GM12878 (cell line): Measurements from ENCODE around the gene BRWD1. TPM values are rescaled to one million over a fixed set of nuclear protein-coding genes. Genes with fewer than 3 reads are reported as not detected.

Experiments
- ATAC-seq: fragments of 200-7000 bp; cut with Tn5 transposase; 3 replicates; pipeline ENCODE4 v1.9.1; 2020; ENCODE audit warnings: mild to moderate bottlenecking, moderate library complexity
- BruUV-seq: library from RNA; stranded (reverse); fragments of 400-500 nt; replicated peaks from 2 replicates; lab custom pipeline; 2021; lab: Mats Ljungman, UMichigan
- CTCF ChIA-PET: fragments of 300-600 bp; sonication (Branson Sonifier 250); formaldehyde crosslinking; extraction: SDS; loops from one replicate; lab custom pipeline; 2021; ENCODE audit warnings: inconsistent platforms; lab: Yijun Ruan, JAX
- POLR2A ChIA-PET: fragments of 350-600 bp; formaldehyde crosslinking; extraction: SDS; loops from one replicate; lab custom pipeline; 2021; ENCODE audit warnings: inconsistent platforms; lab: Charles Lee
- RAD21 ChIA-PET: fragments of 300-600 bp; sonication (Branson Sonifier 250); formaldehyde crosslinking; loops from one replicate; lab custom pipeline; 2023; ENCODE audit warnings: antibody characterized with exemption; ENCODE audit not compliant: unreplicated experiment; lab: Charles Lee
- SMC1A ChIA-PET: fragments of 300-600 bp; sonication (Branson Sonifier 250); formaldehyde crosslinking; loops from one replicate; lab custom pipeline; 2023; ENCODE audit not compliant: unreplicated experiment, uncharacterized antibody; lab: Charles Lee
- DNase-seq: peaks from one replicate; pipeline ENCODE4 v3.0.0-alpha.2; 2011; ENCODE audit warnings: low read depth, low spot score
- FAIRE-seq: peaks from 3 replicates; lab custom pipeline; 2011; peaks lifted over from hg19 to GRCh38; lab: Jason Lieb, UNC
- H2AFZ ChIP-seq: 2 replicates; pipeline ENCODE4 v1.6.0; 2011; ENCODE audit warnings: low read depth, low read length, control low read depth; ENCODE audit not compliant: control insufficient read depth
- H3K27ac ChIP-seq: 2 replicates; pipeline ENCODE4 v1.5.1; 2011; ENCODE audit warnings: control low read depth; ENCODE audit not compliant: control insufficient read depth, insufficient read depth
- H3K27me3 ChIP-seq, 2 experiments: replicated peaks in 1 of 2; 2 replicates each; pipeline versions ENCODE4 v1.6.0 to v1.6.1; 2011; ENCODE audit warnings: low read length in 1 of 2; ENCODE audit not compliant: control insufficient read depth in 2 of 2, insufficient read depth in 2 of 2
- H3K36me3 ChIP-seq, 2 experiments: 2 replicates each; pipeline ENCODE4 v1.5.1; 2011; ENCODE audit warnings: low read length in 1 of 2; ENCODE audit not compliant: control insufficient read depth in 2 of 2, insufficient read depth in 2 of 2
- H3K4me1 ChIP-seq: 2 replicates; pipeline ENCODE4 v1.6.1; 2011; ENCODE audit warnings: mild to moderate bottlenecking, low read length, moderate library complexity, mixed read lengths; ENCODE audit not compliant: control insufficient read depth, insufficient read depth
- H3K4me2 ChIP-seq: 2 replicates; pipeline ENCODE4 v1.6.0; 2011; ENCODE audit warnings: control low read depth; ENCODE audit not compliant: control insufficient read depth, insufficient read depth
- H3K4me3 ChIP-seq: fragments of 200-600 bp; sonication (generic); 2 replicates; pipeline ENCODE4 v1.5.1; 2016
- H3K79me2 ChIP-seq: 2 replicates; pipeline ENCODE4 v1.6.0; 2011; ENCODE audit warnings: low read length; ENCODE audit not compliant: control insufficient read depth, insufficient read depth
- H3K9ac ChIP-seq: 2 replicates; pipeline ENCODE4 v1.8.0; 2011; ENCODE audit warnings: low read length, control low read depth, mixed read lengths; ENCODE audit not compliant: control insufficient read depth, insufficient read depth
- H3K9me3 ChIP-seq: replicated peaks from 3 replicates; pipeline ENCODE4 v1.5.1; 2011; ENCODE audit warnings: mild to moderate bottlenecking, low read length; ENCODE audit not compliant: control insufficient read depth, insufficient read depth
- H4K20me1 ChIP-seq: 2 replicates; pipeline ENCODE4 v1.6.0; 2011; ENCODE audit not compliant: control insufficient read depth, insufficient read depth
- HDAC6 ChIP-seq: fragments of 200-600 bp; sonication (generic); IDR thresholded peaks from one replicate; pipeline ENCODE4 v1.8.0; 2017; ENCODE audit warnings: antibody characterized with exemption; ENCODE audit not compliant: unreplicated experiment
- JUND ChIP-seq: IDR thresholded peaks from 2 replicates; pipeline ENCODE4 v1.6.1; 2012; ENCODE audit warnings: low read depth, mild to moderate bottlenecking, low read length, improper control_type of control experiment, moderate library complexity
- NRF1 ChIP-seq: conservative IDR thresholded peaks from 2 replicates; pipeline ENCODE4 v1.6.1; 2011; ENCODE audit warnings: mild to moderate bottlenecking, low read depth, low read length, improper control_type of control experiment
- POLR2AphosphoS5 ChIP-seq: IDR thresholded peaks from 2 replicates; pipeline ENCODE4 v1.6.1; 2011; ENCODE audit warnings: mild to moderate bottlenecking, low read length, inconsistent platforms
- ZZZ3 ChIP-seq: IDR thresholded peaks from 2 replicates; pipeline ENCODE4 v1.6.1; 2011; ENCODE audit warnings: low read depth; ENCODE audit not compliant: control insufficient read depth, insufficient read length
- WGBS: methylation state at CpG from one replicate; pipeline ENCODE4 v1.1.6; 2016; ENCODE audit warnings: low lambda C conversion rate; ENCODE audit not compliant: insufficient replicate concordance, insufficient coverage; ENCODE audit errors: missing lambda C conversion rate; 5-methylcytosine and 5-hydroxymethylcytosine counted together
- in situ Hi-C: fragments of 300-500 bp; cut with MboI; formaldehyde crosslinking; loops from 9 replicates; pipeline ENCODE4 v1.14.3; 2018; ENCODE audit warnings: mixed read lengths
- intact Hi-C: fragments of 100-400 bp; cut with micrococcal nuclease; formaldehyde crosslinking; loops from one replicate; pipeline ENCODE4 v1.14.2; 2022; ENCODE audit not compliant: unreplicated experiment
- polyA plus RNA-seq, 11 experiments: library from polyadenylated mRNA; depleted of rRNA in 4 of 11; unstranded in 6 of 11; stranded (reverse) in 5 of 11; fragments of >200 nt; fragmentation: Nextera tagmentation in 4 of 11; fragmentation: Illumina TruSeq in 1 of 11; extraction: Ambion mirVana in 4 of 11; extraction: Trizol in 1 of 11; gene quantifications; 1 replicate in 1 of 11; 2 replicates in 10 of 11; pipeline versions ENCODE4 v1.2.1 to v1.2.3, GENCODE V29; 2011 to 2016; ENCODE audit warnings: inconsistent platforms in 2 of 11, missing spikeins in 2 of 11, low read depth in 1 of 11
- total RNA-seq, 4 experiments: library from RNA; depleted of rRNA in 3 of 4; stranded (reverse); fragments of >200 nt in 3 of 4; fragmentation: Illumina TruSeq in 1 of 4; extraction: Trizol in 1 of 4; gene quantifications; 2 replicates each; pipeline versions ENCODE4 v1.2.1 to v1.2.3, GENCODE V29; 2013 to 2021
- TF ChIP-seq, protein P1 (sequence below): IDR thresholded peaks from 2 replicates; pipeline ENCODE4 v1.6.1; 2011; ENCODE audit warnings: borderline replicate concordance, low read depth, mild to moderate bottlenecking, moderate library complexity, low read length; ENCODE audit not compliant: insufficient read depth, poor library complexity, severe bottlenecking

The BRWD1 gene
- total and polyA plus RNA-seq, 10 of the 15 experiments (the other 5 are each of a cell fraction or from before 2014, with no cell fraction given), result 3.1 to 19.0 (median 13.5) TPM

DNA sequence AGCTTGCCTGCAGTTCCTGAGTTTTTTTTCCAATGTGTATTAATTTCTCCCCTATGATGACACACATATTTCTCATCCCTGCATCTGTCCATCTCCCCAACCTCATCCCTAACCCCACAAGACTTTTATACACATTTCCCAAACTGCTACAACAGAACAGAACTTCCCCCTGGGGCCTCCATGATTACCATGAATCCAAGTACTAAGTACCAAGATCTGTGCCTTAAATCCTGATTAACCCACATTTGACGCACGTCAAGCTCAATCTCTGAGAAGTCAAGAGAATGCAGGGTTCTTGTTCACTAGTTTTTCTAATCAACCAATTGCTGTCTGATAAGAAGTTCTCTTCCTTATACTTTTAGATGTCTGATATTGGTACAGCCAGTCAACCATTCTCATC is 25.8 kb upstream of the BRWD1 start:
- no peaks in the 10 kb centered on the region for H3K79me2 ChIP-seq
- SMC1A ChIA-PET, result interaction anchor here (1.0 to 1.7 kb wide), 4 partner anchors 8 to 84 kb away, joined by 3 to 4 read pairs (median 3); no protein-coding TSS in a partner anchor
- ATAC-seq (no peak), DNase-seq (no peak), FAIRE-seq (no peak)
- H3K4me2 ChIP-seq, result no peak overlapping the region
- no peaks in the 10 kb centered on the region for H3K4me1 ChIP-seq
- TF ChIP-seq JUND (no peak), ZZZ3 (no peak), NRF1 (no peak), HDAC6 (no peak), POLR2AphosphoS5 (no peak)
- TF ChIP-seq, protein P1, sequence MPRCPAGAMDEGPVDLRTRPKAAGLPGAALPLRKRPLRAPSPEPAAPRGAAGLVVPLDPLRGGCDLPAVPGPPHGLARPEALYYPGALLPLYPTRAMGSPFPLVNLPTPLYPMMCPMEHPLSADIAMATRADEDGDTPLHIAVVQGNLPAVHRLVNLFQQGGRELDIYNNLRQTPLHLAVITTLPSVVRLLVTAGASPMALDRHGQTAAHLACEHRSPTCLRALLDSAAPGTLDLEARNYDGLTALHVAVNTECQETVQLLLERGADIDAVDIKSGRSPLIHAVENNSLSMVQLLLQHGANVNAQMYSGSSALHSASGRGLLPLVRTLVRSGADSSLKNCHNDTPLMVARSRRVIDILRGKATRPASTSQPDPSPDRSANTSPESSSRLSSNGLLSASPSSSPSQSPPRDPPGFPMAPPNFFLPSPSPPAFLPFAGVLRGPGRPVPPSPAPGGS, result no peak
- no peak overlapping the region for H3K4me3 ChIP-seq
- no peak overlapping the region for H3K27ac ChIP-seq
- H3K9ac ChIP-seq, result no peak overlapping the region
- H2AFZ ChIP-seq, result no peak overlapping the region
- H3K36me3 ChIP-seq, result peaks cover 0 to 18% of the 10 kb centered on the region in 2 experiments; a peak in 3 of 4 replicates
- in situ Hi-C loops (no loop called here), intact Hi-C loops (no loop called here)
- RAD21 ChIA-PET, result no interaction called here
- H3K27me3 ChIP-seq, result no peaks in the 10 kb centered on the region
- BruUV-seq, result no TSS peak
- H4K20me1 ChIP-seq, result no peaks in the 10 kb centered on the region
- no peaks in the 10 kb centered on the region for H3K9me3 ChIP-seq
- CTCF ChIA-PET, result no interaction called here
- POLR2A ChIA-PET, result no interaction called here
- WGBS, result 98% methylated on average over 2 of the region's 2 CpGs
